ENCODE data around the gene LASP1NB.

- TF ChIP-seq SP2 (IDR thresholded peaks at IDR 0.05; ENCODE audit: low read length), result no peak
- TF ChIP-seq EZH2 (IDR thresholded peaks at IDR 0.05; ENCODE audit: low read depth, low read length, severe bottlenecking), result no peak
- TF ChIP-seq POLR2A (IDR thresholded peaks at IDR 0.05; ENCODE audit: control extremely low read depth in 1 of 2, low read depth in 2 of 2, low read length in 2 of 2), result no peak
- no peak for TF ChIP-seq CTCF (IDR thresholded peaks at IDR 0.05; ENCODE audit: control extremely low read depth in 1 of 3, insufficient read depth in 1 of 3, low read depth in 1 of 3, low read length in 3 of 3)
- no peak for TF ChIP-seq FOSL1 (IDR thresholded peaks at IDR 0.05; ENCODE audit: insufficient read depth, low read depth, low read length)
- TF ChIP-seq POLR2AphosphoS5 (IDR thresholded peaks at IDR 0.05; ENCODE audit: low read depth, low read length), result no peak
- TF ChIP-seq USF2 (IDR thresholded peaks at IDR 0.05; ENCODE audit: low read length), result no peak
- TF ChIP-seq EP300 (IDR thresholded peaks at IDR 0.05; ENCODE audit: borderline replicate concordance in 1 of 2, low read depth in 2 of 2, low read length in 2 of 2), result no peak
- TF ChIP-seq ATF3 (IDR thresholded peaks at IDR 0.05; ENCODE audit: insufficient read depth, low read depth, low read length), result no peak
- TF ChIP-seq TAF1 (IDR thresholded peaks at IDR 0.05; ENCODE audit: low read depth, low read length), result no peak
These were observed 45.4 kb downstream of the LASP1NB start for GRCh38 chr17:38970804-38971203.
